Kidney (tissue), 14 donors: ENCODE results near the gene MRS2. TPM values are rescaled to one million over a fixed set of nuclear protein-coding genes. Genes with fewer than 3 reads are reported as not detected.

Experiments
- DNase-seq, 5 donors: peaks; one replicate each; pipeline ENCODE4 v3.0.0-alpha.2; 2013 to 2020
- FAIRE-seq: peaks from 2 replicates; lab custom pipeline; 2012; peaks lifted over from hg19 to GRCh38; lab: Jason Lieb, UNC
- H3K27ac ChIP-seq, 2 donors: one replicate each; pipeline ENCODE4 v1.7.0; 2013; ENCODE audit warnings: low read depth in 2 of 2, low read length in 2 of 2, inconsistent platforms in 1 of 2
- H3K27me3 ChIP-seq: one replicate; pipeline ENCODE4 v1.7.1; 2013; ENCODE audit warnings: low read length, inconsistent platforms; ENCODE audit not compliant: control insufficient read depth, insufficient read depth
- H3K36me3 ChIP-seq, 3 donors: one replicate each; pipeline versions ENCODE4 v1.7.0 to v1.7.1; 2013; ENCODE audit warnings: low read length in 3 of 3, control low read depth in 1 of 3, inconsistent platforms in 1 of 3; ENCODE audit not compliant: insufficient read depth in 3 of 3, control insufficient read depth in 2 of 3
- H3K4me1 ChIP-seq, 3 donors: one replicate each; pipeline versions ENCODE4 v1.7.0 to v1.7.1; 2013; ENCODE audit warnings: low read length in 3 of 3, inconsistent platforms in 1 of 3, low read depth in 1 of 3; ENCODE audit not compliant: control insufficient read depth in 2 of 3, insufficient read depth in 2 of 3
- H3K4me3 ChIP-seq, 3 donors: one replicate each; pipeline versions ENCODE4 v1.7.0 to v1.8.1; 2013; ENCODE audit warnings: low read length in 3 of 3, control low read depth in 1 of 3, inconsistent platforms in 1 of 3
- H3K9ac ChIP-seq, 3 donors: one replicate each; pipeline versions ENCODE4 v1.7.0 to v1.7.1; 2013; ENCODE audit warnings: low read length in 3 of 3, control low read depth in 1 of 3, inconsistent platforms in 1 of 3
- H3K9me3 ChIP-seq, 3 donors: one replicate each; pipeline versions ENCODE4 v1.7.0 to v1.7.1; 2013; ENCODE audit warnings: low read length in 3 of 3, control low read depth in 1 of 3, inconsistent platforms in 1 of 3; ENCODE audit not compliant: control insufficient read depth in 2 of 3, insufficient read depth in 1 of 3
- intact Hi-C: fragments of 100-400 bp; cut with DNase I; formaldehyde crosslinking; loops from one replicate; pipeline ENCODE4 v1.11.1; 2022
- polyA plus RNA-seq: library from polyadenylated mRNA; stranded (reverse); fragments of 350-450 nt; fragmentation: Illumina TruSeq; extraction: RNeasy Lipid Tissue Mini Kit (QIAGEN cat#74804); gene quantifications from one replicate; pipeline ENCODE4 v1.2.3, GENCODE V29; 2014; ENCODE audit warnings: low read depth, low replicate concordance; ENCODE audit not compliant: insufficient read depth
- total RNA-seq: library from RNA; stranded (reverse); fragmentation: NEBNext Ultra II Directional; extraction: Animal tissue kit (Norgen Biotek cat#: 25700); gene quantifications from one replicate; pipeline ENCODE4 v1.2.1, GENCODE V29; 2021
- TF ChIP-seq, protein P1 (sequence below): IDR thresholded peaks from 3 replicates; pipeline ENCODE4 v1.5.1; 2012; ENCODE audit warnings: mild to moderate bottlenecking, moderate library complexity, borderline replicate concordance; ENCODE audit not compliant: insufficient read depth; ENCODE audit errors: extremely low read depth
- donor health status: control.
- donor health status: control.
- donor health status: control.
- donor health status: control.
- donor health status: control.
- donor health status: DM: yes; HTN: yes; CAD: no.
- donor health status: Normal renal cell carcinoma (clear cell type).

Gene MRS2
- total and polyA plus RNA-seq, 2 donors from 2014 or later = 23.6 to 27.8 TPM

DNA sequence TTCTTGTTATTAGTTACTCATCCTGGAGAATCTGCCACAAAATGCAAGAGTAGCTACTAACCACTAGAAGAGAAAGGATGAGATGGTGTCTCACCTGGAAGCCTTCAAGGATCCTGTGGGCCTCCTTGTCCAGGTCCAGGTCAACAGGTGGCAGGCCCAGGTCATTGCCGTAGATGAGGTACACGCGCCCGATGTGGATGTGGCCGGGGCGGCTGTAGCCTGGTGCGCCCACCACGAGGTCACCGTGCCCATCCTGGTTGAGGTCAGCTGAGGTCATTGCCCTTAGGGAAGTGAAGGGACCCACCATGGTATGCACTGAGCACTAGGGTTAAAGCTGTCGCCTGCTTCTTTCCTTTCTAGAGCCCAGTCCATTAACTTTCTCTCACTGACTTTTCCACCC lies 51.2 kb downstream of the MRS2 start:
- H3K27me3 ChIP-seq = no peaks in the 10 kb centered on the region
- intact Hi-C loops = no loop called here
- DNase-seq (no peak), FAIRE-seq (no peak)
- no peaks in the 10 kb centered on the region for H3K9me3 ChIP-seq
- no peak overlapping the region for H3K9ac ChIP-seq
- TF ChIP-seq, protein P1, sequence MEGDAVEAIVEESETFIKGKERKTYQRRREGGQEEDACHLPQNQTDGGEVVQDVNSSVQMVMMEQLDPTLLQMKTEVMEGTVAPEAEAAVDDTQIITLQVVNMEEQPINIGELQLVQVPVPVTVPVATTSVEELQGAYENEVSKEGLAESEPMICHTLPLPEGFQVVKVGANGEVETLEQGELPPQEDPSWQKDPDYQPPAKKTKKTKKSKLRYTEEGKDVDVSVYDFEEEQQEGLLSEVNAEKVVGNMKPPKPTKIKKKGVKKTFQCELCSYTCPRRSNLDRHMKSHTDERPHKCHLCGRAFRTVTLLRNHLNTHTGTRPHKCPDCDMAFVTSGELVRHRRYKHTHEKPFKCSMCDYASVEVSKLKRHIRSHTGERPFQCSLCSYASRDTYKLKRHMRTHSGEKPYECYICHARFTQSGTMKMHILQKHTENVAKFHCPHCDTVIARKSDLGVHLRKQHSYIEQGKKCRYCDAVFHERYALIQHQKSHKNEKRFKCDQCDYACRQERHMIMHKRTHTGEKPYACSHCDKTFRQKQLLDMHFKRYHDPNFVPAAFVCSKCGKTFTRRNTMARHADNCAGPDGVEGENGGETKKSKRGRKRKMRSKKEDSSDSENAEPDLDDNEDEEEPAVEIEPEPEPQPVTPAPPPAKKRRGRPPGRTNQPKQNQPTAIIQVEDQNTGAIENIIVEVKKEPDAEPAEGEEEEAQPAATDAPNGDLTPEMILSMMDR = no peak
- no peaks in the 10 kb centered on the region for H3K4me1 ChIP-seq
- no peaks in the 10 kb centered on the region for H3K36me3 ChIP-seq
- no peak overlapping the region for H3K27ac ChIP-seq
- no peak overlapping the region for H3K4me3 ChIP-seq

GRCh38 chr6:24454452-24454851 lies 51.7 kb downstream of the MRS2 start:
- TF ChIP-seq, protein P1 = no peak
- Histone ChIP-seq H3K4me1 (no peaks in the 10 kb centered on the region), H3K4me3 (no peak overlapping the region), H3K36me3 (no peaks in the 10 kb centered on the region), H3K27ac (no peak overlapping the region), H3K27me3 (no peaks in the 10 kb centered on the region), H3K9me3 (no peaks in the 10 kb centered on the region), H3K9ac (no peak overlapping the region)
- intact Hi-C loops = no loop called here
- no peak for FAIRE-seq
- DNase-seq = no peak

DNA sequence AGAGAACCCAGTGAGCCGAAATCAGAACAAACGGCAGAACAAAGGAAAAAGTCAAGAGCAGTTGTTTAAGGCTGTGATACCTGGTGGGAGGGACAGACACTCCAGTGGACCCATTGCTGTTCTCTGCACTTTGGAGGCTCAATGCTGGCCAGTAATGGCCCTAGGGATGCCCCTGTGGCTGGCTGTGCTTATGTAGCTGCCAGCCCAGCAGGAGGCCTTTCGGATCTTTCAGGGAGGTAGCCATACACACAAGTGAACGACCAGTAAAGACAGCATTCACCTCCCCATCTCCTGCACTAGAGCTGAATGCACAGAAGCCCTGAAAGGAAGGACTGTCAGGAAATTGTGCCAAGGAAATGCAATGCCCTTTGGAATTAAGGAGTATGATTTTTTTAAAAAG lies 52.3 kb downstream of the MRS2 start:
- no peaks in the 10 kb centered on the region for H3K27me3 ChIP-seq
- no peaks in the 10 kb centered on the region for H3K9me3 ChIP-seq
- H3K36me3 ChIP-seq = no peaks in the 10 kb centered on the region
- intact Hi-C loops = no loop called here
- H3K27ac ChIP-seq = no peak overlapping the region
- DNase-seq = no peak
- H3K9ac ChIP-seq = no peak overlapping the region
- TF ChIP-seq, protein P1 = no peak
- FAIRE-seq = no peak
- no peaks in the 10 kb centered on the region for H3K4me1 ChIP-seq
- no peak overlapping the region for H3K4me3 ChIP-seq

DNA sequence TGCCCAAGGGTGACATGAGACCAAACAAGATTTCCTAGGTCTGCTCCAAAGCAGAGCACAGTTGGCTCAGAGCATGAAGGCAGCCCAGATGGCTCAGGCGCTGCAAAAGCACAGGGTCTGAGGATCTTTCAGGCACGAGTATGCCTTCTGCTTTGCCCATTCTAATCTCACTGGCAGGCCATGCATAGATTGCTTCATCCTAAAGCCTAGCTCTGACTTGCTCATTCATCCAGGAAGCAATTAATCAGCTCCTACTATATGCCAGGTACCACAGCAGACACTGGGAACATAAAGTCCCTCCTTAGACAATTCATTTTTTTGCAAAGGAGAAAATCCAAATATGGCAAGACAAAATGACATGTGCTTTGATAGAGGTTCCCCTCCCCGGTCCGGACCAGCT lies 55.4 kb downstream of the MRS2 start:
- intact Hi-C loops = no loop called here
- no peak overlapping the region for H3K9ac ChIP-seq
- H3K27me3 ChIP-seq = no peaks in the 10 kb centered on the region
- no peaks in the 10 kb centered on the region for H3K36me3 ChIP-seq
- TF ChIP-seq, protein P1 = no peak
- no peaks in the 10 kb centered on the region for H3K4me1 ChIP-seq
- FAIRE-seq = no peak
- no peaks in the 10 kb centered on the region for H3K9me3 ChIP-seq
- H3K4me3 ChIP-seq = no peak overlapping the region
- no peak for DNase-seq
- H3K27ac ChIP-seq = no peak overlapping the region
